Left ventricle myocardium inferior (tissue), 1 donor: ENCODE results near the gene EPHB2. TPM values are rescaled to one million over a fixed set of nuclear protein-coding genes. Genes with fewer than 3 reads are reported as not detected.

Source experiments
- DNase-seq: peaks from one replicate; pipeline ENCODE4 v3.0.0-alpha.2; 2020
- H3K27ac ChIP-seq: fragments of 200-600 bp; replicated peaks from 2 replicates; pipeline ENCODE4 v1.8.0; 2021
- H3K27me3 ChIP-seq: fragments of 200-600 bp; 2 replicates; pipeline ENCODE4 v1.8.0; 2021; ENCODE audit warnings: low read depth
- H3K36me3 ChIP-seq: fragments of 200-600 bp; 2 replicates; pipeline ENCODE4 v1.8.0; 2021
- H3K4me1 ChIP-seq: fragments of 200-600 bp; 2 replicates; pipeline ENCODE4 v1.8.0; 2021
- H3K4me3 ChIP-seq: fragments of 200-600 bp; 2 replicates; pipeline ENCODE4 v1.8.0; 2021; ENCODE audit warnings: mild to moderate bottlenecking, moderate library complexity
- H3K9me3 ChIP-seq: fragments of 200-600 bp; replicated peaks from 2 replicates; pipeline ENCODE4 v1.8.0; 2021
- CTCF ChIP-seq: fragments of 200-600 bp; IDR thresholded peaks from 2 replicates; pipeline ENCODE4 v1.8.0; 2021; ENCODE audit warnings: antibody characterized with exemption, mild to moderate bottlenecking, borderline replicate concordance
- intact Hi-C: fragments of 100-400 bp; cut with micrococcal nuclease; formaldehyde crosslinking; loops from one replicate; pipeline ENCODE4 v1.11.0; 2022
- total RNA-seq: library from RNA; stranded (reverse); fragmentation: NEBNext Ultra II Directional; extraction: Animal tissue kit (Norgen Biotek cat#: 25700); gene quantifications from one replicate; pipeline ENCODE4 v1.2.1, GENCODE V29; 2021
- donor health status: DM: no; HTN: yes; CAD: no; lungs with severe emphysema.

Gene EPHB2
- total RNA-seq, 1 donor from 2014 or later: 2.0 TPM

- H3K36me3 ChIP-seq: no peaks in the 10 kb centered on the region
- intact Hi-C loops: no loop called here
- H3K4me1 ChIP-seq: peaks cover 5% of the 10 kb centered on the region
- TF ChIP-seq CTCF: no peak
- H3K27me3 ChIP-seq: peaks cover 43% of the 10 kb centered on the region
- no peaks in the 10 kb centered on the region for H3K9me3 ChIP-seq
- no peak for DNase-seq
- no peak overlapping the region for H3K4me3 ChIP-seq
- H3K27ac ChIP-seq: no peak overlapping the region
These were observed 87.4 kb downstream of the EPHB2 start for GRCh38 chr1:22798083-22798482.

GRCh38 chr1:22799971-22800370 lies 89.3 kb downstream of the EPHB2 start:
- no peaks in the 10 kb centered on the region for H3K36me3 ChIP-seq
- DNase-seq: no peak
- TF ChIP-seq CTCF: no peak
- H3K4me3 ChIP-seq: no peak overlapping the region
- H3K27ac ChIP-seq: no peak overlapping the region
- H3K4me1 ChIP-seq: no peaks in the 10 kb centered on the region
- intact Hi-C loops: no loop called here
- no peaks in the 10 kb centered on the region for H3K9me3 ChIP-seq
- peaks cover 45% of the 10 kb centered on the region for H3K27me3 ChIP-seq

GRCh38 chr1:22800629-22801028 lies 90.0 kb downstream of the EPHB2 start:
- TF ChIP-seq CTCF: no peak
- H3K27ac ChIP-seq: no peak overlapping the region
- peaks cover 48% of the 10 kb centered on the region for H3K27me3 ChIP-seq
- no peaks in the 10 kb centered on the region for H3K36me3 ChIP-seq
- no peaks in the 10 kb centered on the region for H3K4me1 ChIP-seq
- no peak for DNase-seq
- no peak overlapping the region for H3K4me3 ChIP-seq
- intact Hi-C loops: no loop called here
- no peaks in the 10 kb centered on the region for H3K9me3 ChIP-seq

GRCh38 chr1:22801347-22801746 lies 90.7 kb downstream of the EPHB2 start:
- no peak for TF ChIP-seq CTCF
- intact Hi-C loops: no loop called here

GRCh38 chr1:22801761-22802160 lies 91.1 kb downstream of the EPHB2 start:
- no peaks in the 10 kb centered on the region for H3K36me3 ChIP-seq
- peaks cover 51% of the 10 kb centered on the region for H3K27me3 ChIP-seq
- no peak overlapping the region for H3K4me3 ChIP-seq
- no peaks in the 10 kb centered on the region for H3K9me3 ChIP-seq
- intact Hi-C loops: no loop called here
- H3K4me1 ChIP-seq: no peaks in the 10 kb centered on the region
- TF ChIP-seq CTCF: no peak
- no peak for DNase-seq
- no peak overlapping the region for H3K27ac ChIP-seq

More at GRCh38 chr1:22801347-22801746, 90.7 kb downstream of the EPHB2 start:
- Histone ChIP-seq H3K27ac (no peak overlapping the region), H3K4me1 (no peaks in the 10 kb centered on the region), H3K27me3 (peaks cover 51% of the 10 kb centered on the region), H3K4me3 (no peak overlapping the region), H3K36me3 (no peaks in the 10 kb centered on the region), H3K9me3 (no peaks in the 10 kb centered on the region)
- no peak for DNase-seq

GRCh38 chr1:22803833-22804232 lies 93.2 kb downstream of the EPHB2 start:
- Histone ChIP-seq H3K4me1 (peaks cover 10% of the 10 kb centered on the region), H3K4me3 (no peak overlapping the region), H3K9me3 (no peaks in the 10 kb centered on the region), H3K36me3 (no peaks in the 10 kb centered on the region), H3K27me3 (peaks cover 51% of the 10 kb centered on the region), H3K27ac (no peak overlapping the region)
- DNase-seq: no peak
- TF ChIP-seq CTCF: no peak
- intact Hi-C loops: no loop called here
